ENCODE measurements around the gene TSNAX.
"Not testable (repeated sequence)": the region's sequence is repeated elsewhere in the genome, so short reads cannot be mapped to it uniquely, and the experiment has no call there.

TSNAX gene

DNA sequence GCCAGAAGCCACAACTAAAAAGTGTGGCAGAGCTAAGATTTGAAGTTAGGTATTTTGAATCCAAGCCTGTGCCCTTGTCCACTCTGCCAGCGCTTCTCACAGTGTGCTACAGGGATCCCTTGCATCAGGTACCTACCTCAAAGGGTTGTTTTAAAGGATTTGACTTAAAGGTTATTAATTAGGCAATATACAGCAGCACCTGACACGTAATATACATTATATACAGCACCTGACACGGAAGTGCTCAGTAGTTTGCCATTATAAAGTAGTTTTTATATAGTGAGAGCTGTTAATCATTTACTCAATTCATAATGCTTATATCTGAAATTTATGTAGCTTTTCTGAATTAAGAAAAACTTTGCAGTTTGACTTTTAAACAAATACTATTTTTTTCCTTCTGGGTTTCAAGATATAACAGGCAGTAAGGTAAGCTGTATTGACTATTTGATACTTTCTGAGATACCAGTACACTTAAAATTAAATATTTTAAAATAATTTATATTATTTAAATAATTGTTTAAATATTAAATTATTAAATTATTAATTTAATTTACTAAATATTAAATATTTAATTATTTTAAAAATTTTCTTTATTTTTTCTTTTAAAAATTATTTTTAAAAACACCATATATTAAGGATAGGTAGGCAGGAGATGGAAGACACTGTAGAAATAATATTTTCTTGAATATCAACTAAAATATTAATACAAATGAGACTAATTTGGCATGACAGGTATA, 33.3 kb downstream of the TSNAX start:
- no peak for DNase-seq (ENCODE audit: low spot score)

DNA sequence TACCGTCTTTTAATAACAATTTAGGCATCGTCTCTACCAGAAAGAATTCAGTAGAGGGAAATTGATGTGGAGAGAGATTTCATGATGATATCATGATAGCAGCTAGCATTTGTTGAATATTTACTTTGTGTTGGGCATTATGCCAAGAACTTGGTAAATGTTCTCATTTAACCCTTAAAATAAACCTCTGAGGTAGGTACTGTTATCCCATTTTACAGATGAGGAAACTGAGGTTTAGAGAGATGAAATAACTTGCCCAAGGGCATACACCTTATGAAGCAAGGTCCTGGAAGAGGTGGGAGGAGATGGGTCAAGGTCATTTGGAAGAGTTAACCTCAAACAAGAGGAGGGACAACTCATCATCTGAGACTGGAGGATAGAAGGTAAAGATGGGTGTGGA, 34.8 kb downstream of the TSNAX start:
- no peak for DNase-seq (ENCODE audit: low spot score)

DNA sequence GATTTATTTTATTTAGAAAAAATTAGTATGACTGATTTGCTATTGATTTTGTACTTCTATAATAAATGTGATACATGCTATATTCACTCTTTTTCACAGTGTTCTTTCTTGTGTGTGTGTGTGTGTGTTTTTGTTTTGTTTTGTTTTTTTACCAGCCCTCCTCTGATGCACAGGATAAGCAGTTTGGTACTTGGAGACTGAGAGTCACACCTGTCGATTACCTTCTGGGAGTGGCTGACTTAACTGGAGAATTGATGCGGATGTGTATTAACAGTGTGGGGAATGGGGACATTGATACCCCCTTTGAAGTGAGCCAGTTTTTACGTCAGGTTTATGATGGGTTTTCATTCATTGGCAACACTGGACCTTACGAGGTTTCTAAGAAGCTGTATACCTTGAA, 35.9 kb downstream of the TSNAX start:
- DNase-seq (ENCODE audit: low spot score), result no peak

DNA sequence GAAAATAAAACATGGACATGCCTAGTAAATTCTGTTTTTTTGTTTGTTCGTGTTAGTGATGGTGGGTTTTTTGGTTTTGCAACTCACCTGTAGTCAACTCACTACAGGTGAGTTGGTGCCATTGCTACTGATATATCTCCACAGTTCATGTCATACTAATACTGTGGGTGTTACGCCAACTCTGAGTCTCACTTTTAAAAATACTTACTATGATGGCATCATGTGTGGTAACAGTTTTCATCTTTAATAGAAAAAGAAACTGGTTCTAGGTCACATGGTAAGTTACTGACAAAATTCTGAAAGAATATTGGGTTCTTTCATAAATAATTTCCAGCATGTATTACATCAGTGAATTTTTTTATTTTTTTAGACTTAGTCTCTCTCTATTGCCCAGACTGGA, 38.0 kb downstream of the TSNAX start:
- DNase-seq (ENCODE audit: low spot score), result no peak

DNA sequence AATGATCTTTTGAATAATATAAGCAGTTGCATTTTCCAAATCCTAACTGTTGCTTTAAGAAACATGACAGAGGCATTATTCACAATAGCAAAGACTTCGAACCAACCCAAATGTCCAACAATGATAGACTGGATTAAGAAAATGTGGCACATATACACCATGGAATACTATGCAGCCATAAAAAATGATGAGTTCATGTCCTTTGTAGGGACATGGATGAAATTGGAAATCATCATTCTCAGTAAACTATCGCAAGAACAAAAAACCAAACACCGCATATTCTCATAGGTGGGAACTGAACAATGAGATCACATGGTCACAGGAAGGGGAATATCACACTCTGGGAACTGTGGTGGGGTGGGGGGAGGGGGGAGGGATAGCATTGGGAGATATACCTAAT, 41.8 kb downstream of the TSNAX start:
- not testable (repeated sequence) for DNase-seq (ENCODE audit: low spot score)

DNA sequence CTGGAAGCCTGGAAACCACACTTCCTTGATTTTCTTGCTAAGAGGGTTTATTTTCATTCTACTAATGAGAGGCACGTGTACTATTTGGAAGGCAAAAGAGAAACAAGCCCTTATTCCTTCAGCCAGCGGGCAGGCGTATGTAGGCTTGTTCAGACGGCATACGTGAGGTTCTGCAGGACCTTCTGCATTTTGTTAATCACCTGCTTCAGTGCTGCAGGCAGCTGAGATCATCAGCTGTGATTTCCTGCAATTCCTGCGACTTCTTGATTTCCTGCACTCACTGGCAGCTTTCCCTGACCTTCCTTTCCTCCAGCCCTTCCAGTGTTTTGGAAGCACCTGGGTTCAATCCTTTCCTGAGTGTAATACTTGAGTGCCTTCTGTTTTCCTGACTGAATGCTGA, 43.4 kb downstream of the TSNAX start:
- DNase-seq (ENCODE audit: low spot score), result no peak

DNA sequence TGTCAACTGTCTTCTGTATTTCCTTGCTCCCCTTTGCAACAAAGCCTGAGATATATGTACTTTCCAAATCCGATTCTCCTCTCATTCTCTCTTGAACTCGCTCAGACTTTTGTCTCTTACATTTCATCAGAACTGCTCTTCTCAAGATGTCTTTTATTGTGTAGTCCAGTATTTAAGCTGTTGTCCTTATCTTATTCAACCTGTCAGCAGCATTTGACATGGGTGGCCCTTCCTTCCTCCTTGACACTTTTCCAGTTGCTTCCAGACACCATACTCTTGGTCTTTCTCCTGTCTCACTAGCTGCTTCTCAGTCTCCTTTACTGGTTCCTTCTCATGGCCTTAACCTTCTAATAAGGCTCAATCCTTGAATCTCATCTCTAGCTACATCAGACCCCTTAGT, 47.0 kb downstream of the TSNAX start:
- no peak for DNase-seq (ENCODE audit: low spot score)

DNA sequence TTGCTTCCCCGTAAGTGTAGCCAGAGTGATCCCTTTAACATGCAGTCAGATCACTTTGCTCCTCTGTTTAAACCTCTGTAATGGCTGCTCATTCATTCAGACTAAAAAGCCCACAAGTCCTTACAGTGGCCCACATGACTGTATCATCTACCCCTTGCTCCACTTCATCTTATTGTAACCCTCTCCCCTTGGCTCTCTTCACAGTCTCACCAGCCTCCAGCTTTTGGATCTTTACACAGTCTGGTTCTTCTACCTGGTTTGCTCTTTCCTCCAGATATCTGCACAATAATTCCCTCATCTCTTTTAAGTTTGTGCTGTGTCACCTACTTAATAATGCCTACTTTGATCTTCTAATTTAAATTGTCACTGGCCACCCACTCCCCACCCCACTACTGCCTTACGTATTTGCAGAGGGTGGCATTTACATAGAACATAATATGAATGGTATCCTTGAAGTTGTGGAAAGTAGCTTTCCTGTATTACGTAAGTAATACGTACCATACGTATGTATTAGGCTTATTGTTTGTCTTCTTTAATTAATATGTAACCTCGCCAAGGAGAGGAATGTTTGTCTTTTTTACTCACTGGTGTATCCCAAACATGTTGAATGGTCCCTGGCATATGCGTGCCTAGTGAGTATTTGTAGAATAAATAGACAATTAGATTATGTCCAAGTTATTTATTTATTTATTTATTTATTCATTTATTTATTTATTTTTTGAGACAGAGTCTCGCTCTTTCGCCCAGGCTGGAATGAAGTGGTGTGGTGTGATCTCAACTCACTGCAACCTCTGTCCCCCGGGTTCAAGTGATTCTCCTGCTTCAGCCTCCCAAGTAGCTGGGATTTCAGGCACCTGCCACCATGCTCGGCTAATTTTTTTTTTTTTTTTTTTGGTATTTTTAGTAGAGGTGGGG, 48.6 kb downstream of the TSNAX start:
- DNase-seq (ENCODE audit: low spot score), result no peak

DNA sequence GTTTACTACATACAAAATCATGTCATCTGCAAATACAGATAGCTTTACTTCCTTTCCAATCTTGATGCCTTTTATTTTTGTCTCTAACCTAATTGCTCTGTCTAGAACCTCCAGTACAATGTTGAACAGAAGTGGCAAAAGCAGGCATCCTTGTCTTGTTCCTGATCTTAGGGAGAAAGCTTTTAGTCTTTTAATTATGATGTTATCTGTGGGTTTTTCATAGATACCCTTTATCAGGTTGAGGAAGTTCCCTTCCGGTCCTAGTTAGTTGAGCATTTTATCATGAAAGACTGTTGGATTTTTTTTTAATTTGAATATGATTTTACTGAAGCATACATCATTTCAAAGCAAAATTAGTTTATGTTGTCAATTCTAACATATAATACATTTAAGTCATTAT, 52.4 kb downstream of the TSNAX start:
- no peak for DNase-seq (ENCODE audit: low spot score)

DNA sequence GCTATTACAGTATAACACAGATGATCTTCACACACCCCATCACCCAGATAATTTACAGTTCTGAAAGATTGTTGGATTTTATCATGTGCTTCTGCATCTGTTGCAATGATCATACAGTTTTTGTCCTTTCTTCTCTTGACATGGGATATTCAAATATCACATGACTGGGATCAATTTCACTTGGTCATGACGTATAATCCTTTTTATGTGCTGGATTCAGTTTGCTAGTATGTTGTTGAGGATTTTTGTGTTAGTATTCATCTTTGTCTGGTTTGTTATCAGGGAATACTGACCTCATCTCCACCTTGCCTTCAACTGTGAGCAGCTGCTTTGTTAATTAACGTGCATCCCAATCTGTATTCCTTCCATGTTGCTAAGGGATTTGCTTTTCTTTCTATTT, 53.4 kb downstream of the TSNAX start:
- DNase-seq (ENCODE audit: low spot score), result no peak

DNA sequence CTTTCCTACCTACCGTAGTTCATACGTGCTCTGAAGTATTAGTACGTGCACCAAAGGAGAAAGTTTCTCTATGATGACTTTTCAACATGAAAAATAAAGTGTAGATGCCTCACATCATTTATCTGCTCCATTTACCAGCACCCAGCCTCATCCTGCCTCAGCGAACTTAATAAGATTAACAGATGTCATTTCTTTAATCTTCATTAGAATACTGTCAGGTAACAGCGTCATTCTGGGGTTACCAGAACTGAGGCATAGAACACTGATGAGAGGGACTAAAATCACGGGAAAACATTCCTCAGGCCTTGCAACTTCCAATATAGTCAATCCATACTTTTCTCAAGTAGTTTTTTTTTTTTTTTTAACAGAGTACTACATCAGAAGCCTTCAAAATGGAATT, 54.9 kb downstream of the TSNAX start:
- no peak for DNase-seq (ENCODE audit: low spot score)

DNA sequence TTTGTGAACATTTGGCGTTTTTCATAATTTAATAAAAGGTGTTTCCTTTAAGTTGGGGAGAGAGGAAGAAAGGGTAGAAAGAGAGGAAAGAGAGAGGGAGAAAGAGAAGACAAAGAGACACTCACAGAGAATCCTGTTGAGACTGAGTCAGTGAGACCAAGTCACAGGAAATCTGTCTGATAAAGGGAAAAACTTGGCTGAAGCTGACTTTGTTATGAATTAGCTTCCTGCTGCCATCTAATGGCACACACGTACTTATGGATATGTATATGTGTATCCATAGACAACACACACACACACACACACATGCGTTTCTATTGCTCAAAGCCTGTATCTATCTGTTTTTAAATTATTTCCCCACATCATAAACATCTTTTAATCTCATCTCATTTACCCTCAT, 55.6 kb downstream of the TSNAX start:
- no peak for DNase-seq (ENCODE audit: low spot score)

DNA sequence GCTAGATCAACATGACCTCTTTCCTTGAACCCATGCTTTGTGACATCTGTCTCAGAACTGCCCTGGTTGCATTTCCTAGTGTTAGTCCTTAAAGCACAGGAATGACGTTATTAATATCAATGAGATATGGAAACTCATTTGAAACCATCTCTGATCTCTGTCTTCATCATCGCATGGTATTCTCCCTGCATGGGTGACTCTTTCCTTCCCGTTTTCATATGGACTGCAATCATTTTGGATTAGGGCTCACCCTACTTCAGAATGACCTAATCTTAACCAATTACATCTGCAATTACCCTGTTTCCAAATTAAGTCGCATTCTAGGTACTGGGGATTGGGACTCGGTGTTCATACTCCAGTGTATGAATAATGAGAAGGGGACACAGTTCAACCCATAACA, 56.5 kb downstream of the TSNAX start:
- DNase-seq (ENCODE audit: low spot score), result no peak

DNA sequence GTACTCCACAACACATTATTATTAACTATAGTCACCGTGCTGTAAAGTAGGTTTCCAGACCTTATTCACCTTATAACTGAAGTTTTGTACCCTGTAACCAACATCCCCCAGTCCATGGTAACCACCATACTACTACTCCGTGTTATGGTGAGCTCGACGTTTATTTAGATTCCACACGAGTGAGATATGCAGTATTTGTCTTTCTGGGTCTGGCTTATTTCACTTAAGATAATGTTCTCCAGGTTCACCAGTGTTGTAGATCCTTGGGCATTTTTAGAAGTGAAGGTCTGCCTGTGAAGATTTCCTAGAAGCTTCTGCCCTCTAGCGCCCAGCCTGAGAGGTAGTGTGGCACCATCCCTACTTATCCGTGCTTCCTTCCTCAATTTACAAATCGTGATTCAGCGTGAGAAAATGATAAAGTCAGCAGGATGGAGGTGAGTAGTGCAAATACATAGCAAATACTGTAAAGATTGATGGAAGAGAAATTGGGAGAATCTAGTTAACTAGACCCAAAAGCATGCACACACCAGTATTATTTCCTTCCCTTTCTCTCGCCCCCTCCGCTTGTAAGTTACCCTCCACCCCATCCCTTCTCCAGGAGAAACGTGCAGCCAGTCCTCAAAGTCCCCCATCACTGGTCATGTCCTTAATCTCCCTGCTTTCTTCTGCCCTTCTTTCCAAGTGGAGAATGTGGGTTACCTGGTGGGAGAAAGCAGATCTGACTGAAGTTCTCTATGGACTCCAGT, 62.2 kb downstream of the TSNAX start:
- peak; percentile 24 for DNase-seq (ENCODE audit: low spot score)

DNA sequence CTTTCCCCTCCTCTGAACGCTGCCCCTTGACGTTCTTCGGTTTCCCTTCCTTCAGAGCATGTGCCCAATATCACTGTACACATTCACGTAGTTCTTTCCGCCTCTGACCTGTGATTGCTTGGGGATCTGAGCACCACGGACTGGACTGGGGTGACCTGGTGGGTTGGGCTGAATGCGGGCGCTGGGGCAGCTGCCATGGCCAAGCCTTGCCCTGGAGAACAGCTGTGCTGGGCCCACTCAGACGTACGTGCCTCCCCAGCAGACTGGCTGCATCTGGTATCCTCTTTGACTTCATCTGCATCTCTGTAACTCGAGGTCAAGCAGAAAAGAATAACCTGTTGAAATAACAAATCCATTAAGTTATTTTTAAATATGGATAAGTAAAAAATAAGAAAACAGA, 63.0 kb downstream of the TSNAX start:
- DNase-seq (ENCODE audit: low spot score), result no peak

DNA sequence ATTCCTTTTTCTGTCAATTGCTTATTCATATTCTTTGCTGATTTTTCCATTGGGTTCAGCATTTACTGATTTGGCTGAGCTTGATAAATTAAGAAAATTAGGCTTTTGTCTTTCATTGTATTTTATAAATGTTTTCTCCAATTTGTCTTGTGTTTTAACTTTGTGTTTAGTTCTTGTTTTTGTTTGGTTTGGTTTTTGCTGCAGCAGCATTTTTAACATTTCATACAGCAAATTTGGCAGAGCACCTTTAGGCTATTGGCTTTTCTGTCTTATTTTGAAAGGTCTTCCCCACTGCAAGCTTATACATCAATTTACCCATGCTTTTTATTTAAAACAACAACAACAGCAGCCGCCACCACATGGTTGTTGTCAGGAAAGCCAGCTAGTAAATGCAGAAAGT, 64.3 kb downstream of the TSNAX start:
- DNase-seq (ENCODE audit: low spot score), result no peak

DNA sequence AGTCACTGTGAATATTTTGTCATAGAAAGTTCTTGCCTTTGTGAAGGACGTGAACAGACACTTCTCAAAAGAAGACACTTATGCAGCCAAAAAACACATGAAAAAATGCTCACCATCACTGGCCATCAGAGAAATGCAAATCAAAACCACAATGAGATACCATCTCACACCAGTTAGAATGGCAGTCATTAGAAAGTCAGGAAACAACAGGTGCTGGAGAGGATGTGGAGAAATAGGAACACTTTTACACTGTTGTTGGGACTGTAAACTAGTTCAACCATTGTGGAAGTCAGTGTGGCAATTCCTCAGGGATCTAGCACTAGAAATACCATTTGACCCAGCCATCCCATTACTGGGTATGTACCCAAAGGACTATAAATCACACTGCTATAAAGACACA, 64.8 kb downstream of the TSNAX start:
- not testable (repeated sequence) for DNase-seq (ENCODE audit: low spot score)

DNA sequence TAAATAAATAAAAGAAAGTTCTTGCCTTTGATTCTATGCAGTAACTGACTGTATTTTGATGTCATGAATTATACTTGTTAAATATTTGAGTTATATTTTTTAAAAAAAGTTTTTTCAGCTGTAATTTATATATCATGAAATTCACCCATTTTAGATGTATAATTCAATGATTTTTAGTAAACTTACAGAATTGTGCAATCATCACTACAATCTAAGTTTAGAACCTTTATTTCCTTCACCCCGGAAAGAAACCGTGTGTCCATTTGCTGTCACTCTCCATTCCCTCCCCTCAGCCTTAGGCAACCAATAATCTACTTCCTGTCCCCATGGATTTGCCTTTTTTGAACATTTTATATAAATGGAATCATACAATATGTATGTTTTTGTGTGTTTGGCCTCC, 65.7 kb downstream of the TSNAX start:
- DNase-seq (ENCODE audit: low spot score), result no peak

DNA sequence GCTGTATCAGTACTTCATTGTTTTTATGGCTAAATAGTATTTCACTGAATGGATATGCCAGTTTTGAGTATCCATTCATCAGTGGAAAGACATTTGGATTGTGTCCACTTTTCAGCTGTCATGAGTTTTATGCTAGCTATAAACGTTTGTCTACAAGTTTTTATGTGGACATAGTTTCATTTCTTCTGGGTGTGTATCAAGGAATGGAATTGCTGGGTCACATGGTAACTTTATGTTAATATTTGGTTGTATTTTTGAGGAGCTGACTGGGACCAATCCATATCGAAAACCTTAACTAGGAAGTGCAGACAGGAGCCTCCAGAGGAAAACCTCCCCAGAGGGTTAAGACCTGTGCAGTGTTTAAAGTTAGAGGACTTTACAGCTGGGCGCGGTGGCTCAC, 66.3 kb downstream of the TSNAX start:
- no peak for DNase-seq (ENCODE audit: low spot score)

DNA sequence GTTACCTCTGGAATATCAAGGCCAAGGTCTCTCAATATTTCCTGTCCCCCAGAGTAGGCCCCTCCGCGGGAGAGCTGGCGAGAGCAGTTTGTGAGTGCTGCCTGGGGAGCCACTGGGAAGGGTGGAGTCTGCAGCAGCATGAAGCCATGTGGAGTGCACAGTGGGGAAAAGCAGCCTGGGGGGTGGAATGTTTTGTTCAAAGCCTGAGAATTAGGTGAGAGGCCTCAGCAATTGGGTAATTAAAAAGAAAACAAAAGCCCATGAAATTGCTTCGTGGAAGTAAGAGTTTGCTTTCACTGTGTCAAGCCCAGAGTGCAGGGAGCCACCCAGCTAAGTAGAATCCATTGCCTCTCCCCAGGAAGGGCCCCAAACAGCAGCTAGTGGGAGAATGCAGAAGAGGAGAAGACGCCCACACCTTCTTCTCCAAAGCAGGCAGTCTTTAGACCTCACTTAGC, 67.9 kb downstream of the TSNAX start:
- DNase-seq (ENCODE audit: low spot score), result no peak

DNA sequence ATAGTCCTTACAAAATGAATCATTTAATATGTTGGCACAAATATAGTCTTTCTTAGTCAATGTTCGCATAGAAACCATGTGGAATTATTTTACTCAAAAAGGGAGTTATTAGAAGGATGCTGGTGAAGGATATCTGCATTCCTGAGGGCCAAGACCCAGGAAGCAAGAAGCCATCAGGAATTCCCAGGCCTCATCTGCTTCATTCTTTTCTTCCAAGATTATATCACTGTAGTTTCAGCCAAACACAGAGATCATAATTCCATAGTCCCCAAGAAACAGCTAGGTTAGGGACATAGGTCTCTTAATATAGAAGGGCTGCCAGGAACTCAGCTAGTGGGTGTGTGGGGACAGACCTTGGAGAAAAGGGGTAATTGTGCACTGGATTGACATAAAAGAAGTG, 69.5 kb downstream of the TSNAX start:
- no peak for DNase-seq (ENCODE audit: low spot score)

DNA sequence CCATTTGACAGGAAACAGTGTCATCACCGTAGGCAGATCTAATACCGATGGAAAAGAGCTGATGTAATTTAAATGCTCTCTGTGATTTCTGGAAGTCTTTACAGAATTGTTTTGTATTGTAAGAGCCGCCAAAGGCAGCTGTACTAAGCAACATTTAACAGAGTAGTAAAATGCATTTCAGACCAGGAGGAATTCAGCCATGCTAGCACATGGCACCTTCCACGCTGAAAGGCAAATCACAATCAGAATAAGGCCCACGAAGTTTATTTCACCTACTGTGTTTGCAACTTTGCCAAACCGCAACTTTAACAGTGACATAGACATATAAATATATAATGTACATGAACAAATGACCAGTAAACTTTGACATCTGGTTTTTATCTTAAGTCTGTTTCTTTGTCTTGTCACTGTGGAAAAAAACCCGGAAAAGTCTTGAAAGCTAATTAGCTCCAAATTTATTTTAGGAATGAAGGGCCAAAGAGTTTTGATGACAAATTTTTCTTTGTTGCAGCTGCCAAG, 72.0 kb downstream of the TSNAX start:
- no peak for DNase-seq (ENCODE audit: low spot score)
